ENCODE data around the gene CAMTA1. TPM values are rescaled to one million over a fixed set of nuclear protein-coding genes. Genes with fewer than 3 reads are reported as not detected.
A peak's percentile ranks its signal among the peaks of the same experiment; 100 is the strongest.

Gene CAMTA1
- total and polyA plus RNA-seq, 4 donors, result 48.1 to 140 (median 52.3) TPM

DNA sequence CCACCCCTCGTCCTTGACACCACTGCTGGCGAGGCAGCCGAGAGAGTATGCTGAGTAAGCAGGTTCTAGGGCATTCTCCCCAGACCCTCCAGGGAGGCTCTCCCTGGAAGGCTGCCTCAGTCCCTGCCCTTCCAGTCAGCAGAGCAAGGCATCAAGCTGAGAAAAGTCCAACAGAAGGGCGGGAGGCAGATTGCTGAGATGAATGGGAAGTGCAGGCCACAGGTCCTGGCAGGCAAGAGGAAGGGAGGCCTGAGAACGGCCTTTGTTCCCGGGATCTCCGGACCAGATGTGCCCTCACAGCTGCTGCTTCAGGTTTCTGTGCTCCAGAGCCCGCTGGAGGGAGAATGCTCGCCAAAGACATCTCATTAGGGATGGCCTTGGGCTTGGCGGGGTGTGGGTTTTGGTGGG, 715.8 kb downstream of the CAMTA1 start:
- H3K9ac ChIP-seq (ENCODE audit: insufficient read depth in 1 of 2, low read length in 2 of 2), result no peak overlapping the region
- H3K27ac ChIP-seq (ENCODE audit: low read depth in 1 of 2, low read length in 1 of 2), result no peak overlapping the region
- no peak for ATAC-seq (ENCODE audit: insufficient read depth, low FRiP score)
- peaks cover 0 to 31% (median 4%) of the 10 kb centered on the region in 5 donors for H3K4me1 ChIP-seq (ENCODE audit: control insufficient read depth in 5 of 5, insufficient read depth in 5 of 5, low read length in 5 of 5)
- no peak overlapping the region for H3K4me3 ChIP-seq
- no peaks in the 10 kb centered on the region for H3K27me3 ChIP-seq (ENCODE audit: control insufficient read depth in 3 of 3, insufficient read depth in 3 of 3, low read length in 2 of 3)
- TF ChIP-seq, protein P1, sequence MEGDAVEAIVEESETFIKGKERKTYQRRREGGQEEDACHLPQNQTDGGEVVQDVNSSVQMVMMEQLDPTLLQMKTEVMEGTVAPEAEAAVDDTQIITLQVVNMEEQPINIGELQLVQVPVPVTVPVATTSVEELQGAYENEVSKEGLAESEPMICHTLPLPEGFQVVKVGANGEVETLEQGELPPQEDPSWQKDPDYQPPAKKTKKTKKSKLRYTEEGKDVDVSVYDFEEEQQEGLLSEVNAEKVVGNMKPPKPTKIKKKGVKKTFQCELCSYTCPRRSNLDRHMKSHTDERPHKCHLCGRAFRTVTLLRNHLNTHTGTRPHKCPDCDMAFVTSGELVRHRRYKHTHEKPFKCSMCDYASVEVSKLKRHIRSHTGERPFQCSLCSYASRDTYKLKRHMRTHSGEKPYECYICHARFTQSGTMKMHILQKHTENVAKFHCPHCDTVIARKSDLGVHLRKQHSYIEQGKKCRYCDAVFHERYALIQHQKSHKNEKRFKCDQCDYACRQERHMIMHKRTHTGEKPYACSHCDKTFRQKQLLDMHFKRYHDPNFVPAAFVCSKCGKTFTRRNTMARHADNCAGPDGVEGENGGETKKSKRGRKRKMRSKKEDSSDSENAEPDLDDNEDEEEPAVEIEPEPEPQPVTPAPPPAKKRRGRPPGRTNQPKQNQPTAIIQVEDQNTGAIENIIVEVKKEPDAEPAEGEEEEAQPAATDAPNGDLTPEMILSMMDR (IDR thresholded peaks at IDR 0.05; ENCODE audit: control extremely low read depth, extremely low read depth), result no peak
- WGBS, 2 donors, result 83 to 89% methylated on average over 10 of the region's 10 CpGs
- H3K9me3 ChIP-seq (ENCODE audit: control insufficient read depth in 4 of 4, insufficient read depth in 3 of 4, low read length in 3 of 4), result peaks cover 0 to 2% (median under 1%) of the 10 kb centered on the region in 4 donors
- DNase-seq, result peak in 1 of 3 donors; percentile 55
- no peaks in the 10 kb centered on the region for H3K36me3 ChIP-seq (ENCODE audit: control insufficient read depth in 4 of 4, insufficient read depth in 4 of 4, low read length in 4 of 4)

DNA sequence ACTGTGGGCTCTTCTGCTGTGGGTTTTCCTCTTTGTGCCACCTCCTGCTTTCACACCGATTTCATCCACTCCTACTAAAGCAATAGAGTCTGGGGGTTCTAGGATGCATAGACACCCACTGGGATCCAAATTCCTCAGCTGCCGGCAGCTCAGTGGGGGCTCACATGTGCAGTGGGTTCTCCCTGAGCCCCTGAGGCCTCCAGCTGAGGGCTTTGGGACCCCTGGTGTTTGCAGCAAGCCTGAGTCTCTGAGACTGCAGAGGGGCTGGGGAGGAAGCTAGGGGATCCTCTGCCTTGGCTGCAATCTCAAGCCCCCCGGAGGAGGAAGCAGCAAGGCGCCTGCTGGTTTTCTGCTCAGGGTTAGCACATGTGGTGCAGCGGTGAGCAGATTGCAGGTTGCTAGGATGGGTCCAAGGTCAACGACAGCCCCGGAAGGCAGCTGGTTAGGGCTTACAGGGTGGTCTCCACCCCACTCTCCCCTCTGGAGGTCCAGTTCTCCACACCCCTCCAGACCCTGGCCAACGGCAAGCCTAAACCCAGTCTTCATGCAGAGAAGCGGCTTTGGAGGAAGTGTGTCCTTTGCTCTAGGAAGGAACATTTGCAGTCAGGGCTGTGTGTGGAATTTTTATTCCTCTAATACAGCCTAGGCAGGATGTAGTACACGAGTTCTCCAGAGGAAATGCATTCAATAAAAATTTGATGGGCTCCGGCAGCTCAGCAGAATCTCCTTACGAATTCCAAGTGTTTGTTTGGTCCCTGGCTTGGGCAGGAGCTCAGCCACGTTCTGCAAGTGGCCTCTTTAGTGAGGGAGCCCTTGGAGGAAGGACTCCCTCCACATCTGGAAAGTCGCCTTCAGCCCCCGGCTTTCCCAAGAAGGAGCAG, 716.7 kb downstream of the CAMTA1 start:
- peak; percentile 30 to 47 (median 31) for DNase-seq
- Histone ChIP-seq H3K9ac (ENCODE audit: insufficient read depth in 1 of 2, low read length in 2 of 2) (no peak overlapping the region), H3K27me3 (ENCODE audit: control insufficient read depth in 3 of 3, insufficient read depth in 3 of 3, low read length in 2 of 3) (no peaks in the 10 kb centered on the region), H3K27ac (ENCODE audit: low read depth in 1 of 2, low read length in 1 of 2) (no peak overlapping the region), H3K36me3 (ENCODE audit: control insufficient read depth in 4 of 4, insufficient read depth in 4 of 4, low read length in 4 of 4) (no peaks in the 10 kb centered on the region), H3K4me3 (no peak overlapping the region), H3K4me1 (ENCODE audit: control insufficient read depth in 5 of 5, insufficient read depth in 5 of 5, low read length in 5 of 5) (peaks cover 0 to 22% (median 4%) of the 10 kb centered on the region in 5 donors), H3K9me3 (ENCODE audit: control insufficient read depth in 4 of 4, insufficient read depth in 3 of 4, low read length in 3 of 4) (peaks cover 0 to 2% (median under 1%) of the 10 kb centered on the region in 4 donors)
- ATAC-seq (ENCODE audit: insufficient read depth, low FRiP score), result no peak
- WGBS, 2 donors, result 60 to 70% methylated on average over 15 of the region's 15 CpGs
- TF ChIP-seq, protein P1 (IDR thresholded peaks at IDR 0.05; ENCODE audit: control extremely low read depth, extremely low read depth), result no peak

DNA sequence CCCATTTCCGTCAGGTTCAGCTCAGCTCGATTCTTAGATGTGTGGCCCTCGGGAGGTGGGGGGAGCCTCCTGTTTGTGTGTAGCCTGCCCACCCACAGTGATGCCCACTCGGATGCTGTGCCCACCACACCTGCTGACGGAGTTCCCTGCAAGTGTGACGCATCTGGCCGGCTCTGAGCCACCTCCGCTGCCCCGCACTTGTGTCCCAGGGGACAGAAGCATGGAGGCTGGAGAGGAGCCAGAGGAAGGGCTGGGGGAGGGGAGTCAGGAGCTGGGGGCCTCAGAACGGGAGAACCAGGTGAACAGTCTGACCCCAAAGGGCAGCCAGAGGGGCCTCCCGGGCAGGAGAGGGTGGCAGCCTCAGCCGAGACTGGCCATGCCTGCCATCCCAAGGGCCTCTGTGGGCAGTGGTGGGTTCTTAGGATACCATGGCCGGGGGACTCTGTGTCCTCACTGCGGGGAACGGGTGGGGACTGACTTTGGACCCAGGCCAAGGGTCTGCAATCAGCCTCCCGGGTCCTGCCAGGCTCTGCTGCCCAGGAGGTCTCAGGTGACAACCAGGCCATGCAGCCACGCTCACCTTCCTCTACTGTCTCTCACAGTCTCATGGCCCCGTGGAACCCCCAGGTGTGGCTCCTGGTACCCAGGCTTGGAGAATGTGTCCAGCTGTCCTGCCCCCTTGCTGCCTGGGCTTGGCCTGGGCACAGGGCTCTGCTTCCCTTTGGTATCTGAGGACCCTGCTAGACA, 718.6 kb downstream of the CAMTA1 start:
- DNase-seq (no peak), ATAC-seq (ENCODE audit: insufficient read depth, low FRiP score) (no peak)
- 85 to 90% methylated on average over 18 of the region's 18 CpGs for WGBS, 2 donors
- TF ChIP-seq, protein P1 (IDR thresholded peaks at IDR 0.05; ENCODE audit: control extremely low read depth, extremely low read depth), result no peak
- Histone ChIP-seq H3K4me1 (ENCODE audit: control insufficient read depth in 5 of 5, insufficient read depth in 5 of 5, low read length in 5 of 5) (peaks cover 0 to 33% (median 10%) of the 10 kb centered on the region in 5 donors), H3K9me3 (ENCODE audit: control insufficient read depth in 4 of 4, insufficient read depth in 3 of 4, low read length in 3 of 4) (peaks cover 0 to 2% (median 0%) of the 10 kb centered on the region in 4 donors), H3K27me3 (ENCODE audit: control insufficient read depth in 3 of 3, insufficient read depth in 3 of 3, low read length in 2 of 3) (no peaks in the 10 kb centered on the region), H3K9ac (ENCODE audit: insufficient read depth in 1 of 2, low read length in 2 of 2) (no peak overlapping the region), H3K36me3 (ENCODE audit: control insufficient read depth in 4 of 4, insufficient read depth in 4 of 4, low read length in 4 of 4) (no peaks in the 10 kb centered on the region), H3K27ac (ENCODE audit: low read depth in 1 of 2, low read length in 1 of 2) (no peak overlapping the region), H3K4me3 (no peak overlapping the region)

Data from lung (tissue), 12 donors.